ENCODE data around the gene APBA1.

The APBA1 gene

DNA sequence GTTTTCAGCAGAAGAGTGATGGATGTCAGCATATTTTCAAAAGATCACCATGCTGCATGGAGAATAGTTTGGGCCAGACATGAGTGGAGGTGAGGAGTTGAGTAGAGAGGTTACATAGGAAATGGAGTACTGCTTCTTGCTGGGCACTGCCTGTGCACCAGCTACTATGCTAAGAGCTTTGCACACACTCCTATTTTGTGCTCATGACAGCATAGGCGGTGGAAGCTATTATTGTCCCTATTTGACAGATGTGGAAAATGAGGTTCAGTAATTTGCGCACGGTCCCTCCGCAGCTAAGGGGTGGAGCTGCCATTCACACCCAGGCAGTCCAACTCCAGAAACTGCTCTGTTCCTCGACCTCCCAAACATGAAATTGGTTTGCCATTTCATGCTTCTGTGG is 279.3 kb downstream of the APBA1 start:
- DNase-seq = no peak

DNA sequence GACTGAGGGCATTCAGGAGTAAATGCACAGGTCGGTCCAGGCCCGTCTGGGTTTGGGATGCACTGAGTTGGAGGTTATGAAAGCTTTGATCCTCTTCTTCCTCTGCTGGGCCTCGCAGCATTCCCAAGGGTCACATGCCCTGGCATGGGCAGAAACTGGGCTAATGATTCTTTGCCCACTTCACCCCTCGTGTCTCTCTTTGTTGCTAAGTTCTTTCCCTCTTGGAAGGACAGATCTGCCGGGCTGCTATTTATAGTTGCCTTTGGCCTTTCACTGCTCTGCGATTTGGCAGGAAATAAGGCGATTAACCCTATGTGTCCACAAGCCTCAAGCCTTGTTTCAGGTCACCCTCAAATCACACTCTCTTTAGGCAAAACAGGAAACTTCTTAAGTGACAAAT is 280.2 kb downstream of the APBA1 start:
- no peak for DNase-seq

DNA sequence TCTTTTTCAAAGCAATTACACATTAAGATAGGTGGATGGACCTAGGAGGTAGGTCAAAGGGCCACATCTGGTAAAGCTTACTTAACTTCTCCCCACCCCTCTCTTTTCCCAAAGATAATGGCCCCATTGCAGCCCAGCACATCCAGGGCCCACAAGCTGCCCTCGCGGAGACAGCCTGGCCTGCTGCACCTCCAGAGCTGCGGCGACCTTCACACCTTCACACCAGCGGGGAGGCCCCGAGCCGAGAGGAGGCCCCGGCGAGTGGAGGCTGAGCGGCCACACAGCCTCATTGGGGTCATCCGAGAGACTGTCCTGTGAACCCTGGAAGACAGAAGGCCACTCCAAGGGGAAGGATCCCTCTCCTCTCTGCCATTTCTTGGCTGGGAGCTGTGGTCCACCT is 280.7 kb downstream of the APBA1 start:
- no peak for DNase-seq

DNA sequence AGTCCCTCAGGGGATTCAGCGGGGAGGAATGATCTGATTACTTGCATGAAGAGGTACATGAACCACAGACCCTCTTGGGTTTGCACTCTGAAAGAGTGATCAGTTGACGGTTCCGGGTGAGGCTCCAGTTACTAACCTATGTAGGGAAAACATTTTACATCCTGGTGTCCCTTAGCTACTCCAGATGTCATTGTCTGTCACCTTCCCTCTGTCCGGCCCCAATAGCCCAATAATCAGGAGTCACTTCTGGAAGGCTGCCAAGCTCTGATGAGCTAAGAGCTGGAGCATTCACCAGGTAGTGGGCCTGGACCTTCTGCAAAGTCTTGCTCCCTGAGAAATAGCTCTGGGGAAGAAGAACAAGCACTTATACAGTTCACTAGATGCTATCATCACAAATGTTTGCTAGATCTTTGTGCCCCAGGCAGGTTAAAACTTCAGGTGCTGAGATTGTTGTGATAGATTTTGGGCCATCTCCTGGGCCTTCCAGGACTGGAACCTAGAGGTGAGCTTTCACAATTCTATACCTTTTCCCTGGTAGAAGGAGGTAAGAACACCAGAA is 282.7 kb downstream of the APBA1 start:
- DNase-seq = no peak

DNA sequence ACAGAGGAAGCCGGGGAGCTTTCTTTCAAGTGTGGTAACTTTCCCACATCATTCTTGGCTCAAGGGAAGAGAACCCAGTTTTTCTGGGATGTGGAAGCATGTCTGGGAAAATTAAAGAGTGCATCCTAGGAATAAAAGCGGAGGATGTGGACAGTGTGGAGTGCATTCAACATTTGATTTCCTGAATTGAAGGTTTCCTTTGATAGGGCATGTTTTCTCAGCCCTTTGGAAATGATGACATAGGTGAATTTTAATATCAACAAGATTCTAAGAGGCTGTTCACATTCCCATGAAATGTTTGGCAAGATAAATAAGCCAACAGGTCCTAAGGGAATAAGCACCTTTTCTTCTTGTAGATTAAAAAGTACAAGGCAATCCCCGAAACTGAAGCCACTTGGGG is 283.6 kb downstream of the APBA1 start:
- DNase-seq = no peak

DNA sequence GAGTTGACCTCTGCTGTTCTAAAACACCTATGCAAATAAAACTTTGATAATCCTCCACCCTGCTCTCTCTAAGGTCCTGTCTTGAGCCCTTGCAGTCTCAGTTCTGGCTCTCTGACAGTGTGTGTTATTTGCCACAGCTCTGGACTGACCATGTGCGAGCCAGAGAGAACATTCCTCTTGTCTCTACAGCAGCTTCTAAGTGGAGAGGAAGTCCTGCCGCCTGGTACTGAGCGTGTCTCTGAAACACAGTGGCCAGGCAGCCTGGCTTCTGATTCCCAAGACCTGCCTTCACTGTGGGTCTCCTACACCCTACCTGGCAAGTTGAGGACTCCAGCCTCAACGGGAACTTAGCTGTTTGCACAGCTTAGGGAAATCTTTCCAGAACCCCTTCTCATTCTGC is 285.5 kb downstream of the APBA1 start:
- no peak for DNase-seq

DNA sequence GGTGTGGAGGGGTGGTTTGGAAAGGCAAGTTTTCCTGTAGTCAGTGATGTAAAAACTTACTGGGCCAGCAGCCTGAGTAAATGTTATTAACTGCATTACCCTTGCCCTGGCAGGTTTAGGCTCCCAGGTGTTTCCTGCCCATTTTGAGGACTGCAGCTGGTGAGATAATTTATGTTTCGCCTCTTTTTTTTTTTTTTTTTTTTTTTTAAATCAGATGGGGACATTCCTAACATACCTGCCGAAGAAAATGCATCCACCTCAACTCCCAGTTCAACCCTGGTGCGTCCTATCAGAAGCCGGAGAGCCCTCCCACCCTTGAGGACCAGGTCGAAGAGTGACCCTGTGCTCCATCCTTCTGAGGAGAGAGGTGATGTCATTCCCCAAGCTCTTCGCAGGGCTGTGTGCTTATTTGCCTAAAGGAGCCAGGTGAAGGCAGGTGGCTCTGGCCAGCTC is 286.6 kb downstream of the APBA1 start:
- DNase-seq = no peak

DNA sequence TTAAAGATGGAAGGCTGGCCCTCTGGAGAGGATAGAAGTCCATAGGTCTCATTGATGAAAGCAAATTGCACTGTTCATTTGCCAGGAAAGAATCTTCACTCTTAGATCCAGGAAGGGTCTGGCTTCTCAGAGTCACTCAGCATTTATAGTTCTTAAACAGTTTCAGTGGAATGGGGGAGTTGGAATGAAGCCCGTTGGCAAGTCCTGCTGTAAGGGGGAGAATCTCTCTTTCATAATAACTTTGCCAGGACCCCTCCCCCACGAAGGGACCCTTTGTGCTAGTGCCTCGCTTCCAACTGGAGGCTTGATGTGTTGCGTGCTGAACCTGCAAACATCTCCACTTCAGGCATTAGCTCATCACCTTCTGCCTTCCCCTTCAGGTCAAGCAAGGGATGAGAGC is 290.0 kb downstream of the APBA1 start:
- DNase-seq = no peak

DNA sequence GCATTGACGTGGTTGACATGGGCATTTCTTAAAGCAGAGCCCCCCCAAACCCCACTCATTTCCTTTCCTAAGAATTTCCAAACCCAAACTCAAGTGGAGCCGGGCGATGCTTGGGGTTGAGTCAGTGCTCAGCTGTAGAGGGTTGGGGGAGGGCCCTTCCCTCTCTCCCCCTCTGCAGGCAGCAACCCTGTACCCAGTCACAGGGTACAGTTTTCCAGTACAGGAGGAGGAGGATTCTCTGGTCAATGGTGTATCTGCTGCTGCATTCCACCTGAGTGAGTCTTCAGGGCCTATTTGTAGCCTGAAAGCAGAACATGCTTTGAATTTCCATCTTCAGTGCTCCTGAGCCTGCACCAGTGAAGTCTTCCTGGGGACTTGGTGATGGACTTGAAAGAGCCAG is 291.4 kb downstream of the APBA1 start:
- DNase-seq = no peak

DNA sequence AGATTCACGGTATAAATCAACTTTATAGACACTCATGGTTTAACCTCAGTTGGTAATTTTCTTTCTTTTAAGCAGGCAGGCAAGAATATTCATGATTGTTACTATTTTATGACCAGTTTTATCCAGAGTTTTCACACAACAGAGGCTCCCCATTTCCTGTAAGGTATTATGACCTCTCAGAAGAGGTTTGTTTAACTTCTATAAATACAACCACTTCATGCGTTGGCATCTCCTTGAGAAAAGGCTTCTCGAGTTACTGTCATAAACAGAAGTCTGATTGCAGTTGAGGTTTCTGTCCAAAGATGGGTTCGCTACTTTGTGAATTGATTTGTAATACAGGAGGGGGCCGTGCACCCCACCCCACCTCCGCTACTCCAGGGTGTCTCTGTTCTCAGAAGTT is 291.9 kb downstream of the APBA1 start:
- DNase-seq = no peak

DNA sequence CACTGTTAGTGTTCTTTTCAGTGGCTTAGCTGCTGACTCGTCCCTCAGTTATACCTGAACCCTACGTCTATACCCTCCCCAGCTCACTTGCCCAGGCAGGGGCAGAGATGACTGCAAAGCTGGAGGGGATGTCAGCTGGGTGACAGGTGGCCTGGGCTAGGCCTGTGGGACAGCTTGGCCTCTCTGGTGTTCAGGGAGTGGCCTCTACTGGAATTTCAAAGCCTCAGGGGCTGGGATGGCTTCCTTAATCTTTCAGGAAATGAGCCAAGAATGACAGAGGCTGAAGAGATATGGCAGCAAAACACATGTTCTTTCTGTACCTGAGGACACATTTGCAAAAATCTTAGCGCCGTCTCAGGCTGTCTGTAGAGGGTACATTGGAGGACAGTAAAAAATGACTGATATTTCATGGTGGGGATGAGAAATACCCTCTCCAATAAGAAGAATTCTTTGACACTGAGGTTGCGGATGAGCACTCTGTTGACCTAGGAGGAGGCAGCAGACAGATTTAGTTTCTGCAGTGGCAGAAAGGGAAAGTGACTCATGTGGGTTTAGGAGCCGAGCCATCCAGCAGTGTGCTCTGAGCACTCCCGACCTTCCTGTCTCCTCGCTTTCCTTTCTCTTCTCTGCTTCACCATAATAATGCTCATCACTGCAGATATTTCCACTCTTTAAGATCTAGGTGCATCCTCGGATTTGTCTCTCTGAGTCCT is 292.7 kb downstream of the APBA1 start:
- no peak for DNase-seq

DNA sequence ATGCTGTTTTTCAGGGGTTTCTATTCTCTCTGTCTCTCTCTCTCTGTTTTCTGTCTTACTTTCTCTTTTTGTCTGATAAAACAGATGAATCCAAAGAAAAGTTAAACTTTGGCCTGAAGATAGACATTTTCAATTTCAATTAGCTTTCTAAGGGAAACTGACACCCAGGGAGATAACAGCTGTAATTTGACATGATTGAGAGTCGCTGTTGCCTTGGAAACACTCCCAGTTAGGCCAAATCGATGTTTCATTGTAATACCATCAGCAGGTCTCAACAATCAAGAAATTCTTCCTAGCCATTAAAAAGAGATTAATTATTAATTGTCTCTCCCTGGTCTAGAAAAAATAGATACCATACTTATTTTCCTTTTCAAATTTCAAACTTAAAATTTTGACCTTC is 294.2 kb downstream of the APBA1 start:
- DNase-seq = no peak

Measured in retina (tissue), 1 donor.